ENCODE data around the gene VGLL4.

Gene VGLL4

DNA sequence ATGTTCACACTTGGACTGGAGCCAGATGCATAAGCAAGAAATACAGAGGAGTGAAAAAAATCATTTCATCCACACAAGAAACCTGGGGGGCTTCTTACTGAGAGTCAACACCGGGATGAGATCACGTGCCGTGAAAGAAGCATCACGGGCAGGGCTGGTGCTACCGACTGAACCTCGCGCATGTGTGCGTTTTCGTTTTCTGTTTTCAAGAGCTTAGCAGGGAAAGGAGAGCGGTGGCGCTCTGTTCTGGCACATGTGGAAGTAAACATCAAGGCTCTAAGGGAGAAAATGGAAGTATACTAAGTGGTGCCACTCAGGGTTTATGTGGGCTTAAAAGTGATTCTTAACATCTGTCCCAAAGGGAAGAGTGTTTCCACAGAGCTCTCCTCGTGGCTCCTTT, 55.9 kb downstream of the VGLL4 start:
- H3K27me3 ChIP-seq (ENCODE audit: insufficient read depth, low read length, poor library complexity) = no peaks in the 10 kb centered on the region
- H3K36me3 ChIP-seq (ENCODE audit: insufficient read depth, low read length) = peaks cover 60% of the 10 kb centered on the region
- H3K79me2 ChIP-seq (ENCODE audit: insufficient read depth, low read length) = peaks cover 100% of the 10 kb centered on the region
- ATAC-seq (ENCODE audit: insufficient read depth, low read depth) (no peak), DNase-seq (no peak)
- H3K4me1 ChIP-seq (ENCODE audit: insufficient read depth, low read length) = no peaks in the 10 kb centered on the region
- TF ChIP-seq, protein P1, sequence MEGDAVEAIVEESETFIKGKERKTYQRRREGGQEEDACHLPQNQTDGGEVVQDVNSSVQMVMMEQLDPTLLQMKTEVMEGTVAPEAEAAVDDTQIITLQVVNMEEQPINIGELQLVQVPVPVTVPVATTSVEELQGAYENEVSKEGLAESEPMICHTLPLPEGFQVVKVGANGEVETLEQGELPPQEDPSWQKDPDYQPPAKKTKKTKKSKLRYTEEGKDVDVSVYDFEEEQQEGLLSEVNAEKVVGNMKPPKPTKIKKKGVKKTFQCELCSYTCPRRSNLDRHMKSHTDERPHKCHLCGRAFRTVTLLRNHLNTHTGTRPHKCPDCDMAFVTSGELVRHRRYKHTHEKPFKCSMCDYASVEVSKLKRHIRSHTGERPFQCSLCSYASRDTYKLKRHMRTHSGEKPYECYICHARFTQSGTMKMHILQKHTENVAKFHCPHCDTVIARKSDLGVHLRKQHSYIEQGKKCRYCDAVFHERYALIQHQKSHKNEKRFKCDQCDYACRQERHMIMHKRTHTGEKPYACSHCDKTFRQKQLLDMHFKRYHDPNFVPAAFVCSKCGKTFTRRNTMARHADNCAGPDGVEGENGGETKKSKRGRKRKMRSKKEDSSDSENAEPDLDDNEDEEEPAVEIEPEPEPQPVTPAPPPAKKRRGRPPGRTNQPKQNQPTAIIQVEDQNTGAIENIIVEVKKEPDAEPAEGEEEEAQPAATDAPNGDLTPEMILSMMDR (IDR thresholded peaks at IDR 0.05; ENCODE audit: borderline replicate concordance, extremely low read depth, low read length, poor library complexity, severe bottlenecking) = no peak
- TF ChIP-seq EZH2 (IDR thresholded peaks at IDR 0.05; ENCODE audit: borderline replicate concordance, low read depth, low read length, severe bottlenecking) = no peak
- H2AFZ ChIP-seq (ENCODE audit: low read depth, low read length) = no peak overlapping the region
- H3K9ac ChIP-seq (ENCODE audit: low read depth, low read length) = no peak overlapping the region
- H3K27ac ChIP-seq (ENCODE audit: low read length) = no peak overlapping the region
- no peaks in the 10 kb centered on the region for H3K9me3 ChIP-seq (ENCODE audit: insufficient read depth, low read length, severe bottlenecking)
- H3K4me2 ChIP-seq (ENCODE audit: insufficient read depth, low read length) = no peak overlapping the region
- no peak overlapping the region for H3K4me3 ChIP-seq (ENCODE audit: low read depth in 1 of 2, low read length in 2 of 2)
- H4K20me1 ChIP-seq (ENCODE audit: insufficient read depth, low read length) = peaks cover 96% of the 10 kb centered on the region

- no peak overlapping the region for H3K4me3 ChIP-seq (ENCODE audit: low read depth in 1 of 2, low read length in 2 of 2)
- DNase-seq (no peak), ATAC-seq (ENCODE audit: insufficient read depth, low read depth) (no peak)
- H3K36me3 ChIP-seq (ENCODE audit: insufficient read depth, low read length) = peaks cover 39% of the 10 kb centered on the region
- peaks cover 100% of the 10 kb centered on the region for H3K79me2 ChIP-seq (ENCODE audit: insufficient read depth, low read length)
- no peaks in the 10 kb centered on the region for H3K27me3 ChIP-seq (ENCODE audit: insufficient read depth, low read length, poor library complexity)
- H2AFZ ChIP-seq (ENCODE audit: low read depth, low read length) = no peak overlapping the region
- TF ChIP-seq, protein P1 (IDR thresholded peaks at IDR 0.05; ENCODE audit: borderline replicate concordance, extremely low read depth, low read length, poor library complexity, severe bottlenecking) = no peak
- no peak for TF ChIP-seq EZH2 (IDR thresholded peaks at IDR 0.05; ENCODE audit: borderline replicate concordance, low read depth, low read length, severe bottlenecking)
- H3K9ac ChIP-seq (ENCODE audit: low read depth, low read length) = no peak overlapping the region
- H3K4me2 ChIP-seq (ENCODE audit: insufficient read depth, low read length) = no peak overlapping the region
- H4K20me1 ChIP-seq (ENCODE audit: insufficient read depth, low read length) = peaks cover 94% of the 10 kb centered on the region
- H3K4me1 ChIP-seq (ENCODE audit: insufficient read depth, low read length) = peaks cover 3% of the 10 kb centered on the region; the same call in 1 of the 2 replicates
- no peaks in the 10 kb centered on the region for H3K9me3 ChIP-seq (ENCODE audit: insufficient read depth, low read length, severe bottlenecking)
- no peak overlapping the region for H3K27ac ChIP-seq (ENCODE audit: low read length)
Measured at GRCh38 chr3:11584570-11584969, 59.1 kb downstream of the VGLL4 start.

DNA sequence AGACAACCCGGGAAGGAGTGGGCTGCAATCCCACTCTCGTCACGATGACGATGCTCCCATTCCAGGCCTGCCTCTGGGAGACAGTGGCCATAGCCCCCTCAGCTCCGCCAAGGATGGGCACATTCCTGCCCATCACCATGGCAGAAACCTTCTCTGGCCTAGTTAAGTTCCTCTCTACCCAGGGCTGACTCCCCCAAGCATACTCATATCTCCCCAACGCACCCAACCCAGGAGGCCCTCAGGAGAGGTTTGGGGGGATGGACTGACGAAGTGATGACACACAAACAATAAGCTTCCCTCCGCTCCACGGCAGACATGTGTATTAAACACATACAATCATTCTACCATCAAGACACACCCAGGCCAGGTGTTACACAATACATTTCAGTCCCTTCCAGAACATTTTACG, 60.1 kb downstream of the VGLL4 start:
- Histone ChIP-seq H3K4me3 (ENCODE audit: low read depth in 1 of 2, low read length in 2 of 2) (no peak overlapping the region), H3K79me2 (ENCODE audit: insufficient read depth, low read length) (peaks cover 99% of the 10 kb centered on the region), H3K4me1 (ENCODE audit: insufficient read depth, low read length) (peaks cover 3% of the 10 kb centered on the region; the same call in 1 of the 2 replicates), H3K9ac (ENCODE audit: low read depth, low read length) (no peak overlapping the region), H3K36me3 (ENCODE audit: insufficient read depth, low read length) (peaks cover 30% of the 10 kb centered on the region), H3K27me3 (ENCODE audit: insufficient read depth, low read length, poor library complexity) (no peaks in the 10 kb centered on the region), H3K9me3 (ENCODE audit: insufficient read depth, low read length, severe bottlenecking) (no peaks in the 10 kb centered on the region), H2AFZ (ENCODE audit: low read depth, low read length) (no peak overlapping the region), H4K20me1 (ENCODE audit: insufficient read depth, low read length) (peaks cover 92% of the 10 kb centered on the region), H3K27ac (ENCODE audit: low read length) (no peak overlapping the region), H3K4me2 (ENCODE audit: insufficient read depth, low read length) (no peak overlapping the region)
- DNase-seq = no peak
- TF ChIP-seq, protein P1 (IDR thresholded peaks at IDR 0.05; ENCODE audit: borderline replicate concordance, extremely low read depth, low read length, poor library complexity, severe bottlenecking) = no peak
- TF ChIP-seq EZH2 (IDR thresholded peaks at IDR 0.05; ENCODE audit: borderline replicate concordance, low read depth, low read length, severe bottlenecking) = no peak
- no peak for ATAC-seq (ENCODE audit: insufficient read depth, low read depth)

GRCh38 chr3:11583235-11583634, 60.5 kb downstream of the VGLL4 start:
- no peak overlapping the region for H3K9ac ChIP-seq (ENCODE audit: low read depth, low read length)
- ATAC-seq (ENCODE audit: insufficient read depth, low read depth) = no peak
- no peak overlapping the region for H3K4me2 ChIP-seq (ENCODE audit: insufficient read depth, low read length)
- no peaks in the 10 kb centered on the region for H3K9me3 ChIP-seq (ENCODE audit: insufficient read depth, low read length, severe bottlenecking)
- no peak overlapping the region for H3K27ac ChIP-seq (ENCODE audit: low read length)
- peaks cover 89% of the 10 kb centered on the region for H4K20me1 ChIP-seq (ENCODE audit: insufficient read depth, low read length)
- no peak overlapping the region for H3K4me3 ChIP-seq (ENCODE audit: low read depth in 1 of 2, low read length in 2 of 2)
- H3K79me2 ChIP-seq (ENCODE audit: insufficient read depth, low read length) = peaks cover 98% of the 10 kb centered on the region
- H3K36me3 ChIP-seq (ENCODE audit: insufficient read depth, low read length) = peaks cover 26% of the 10 kb centered on the region
- no peaks in the 10 kb centered on the region for H3K27me3 ChIP-seq (ENCODE audit: insufficient read depth, low read length, poor library complexity)
- TF ChIP-seq, protein P1 (IDR thresholded peaks at IDR 0.05; ENCODE audit: borderline replicate concordance, extremely low read depth, low read length, poor library complexity, severe bottlenecking) = no peak
- no peak for TF ChIP-seq EZH2 (IDR thresholded peaks at IDR 0.05; ENCODE audit: borderline replicate concordance, low read depth, low read length, severe bottlenecking)
- peaks cover 3% of the 10 kb centered on the region; the same call in 1 of the 2 replicates for H3K4me1 ChIP-seq (ENCODE audit: insufficient read depth, low read length)
- H2AFZ ChIP-seq (ENCODE audit: low read depth, low read length) = no peak overlapping the region
- DNase-seq = no peak
